Mammary epithelial cell (primary cell): Measurements from ENCODE around the gene LRRC37A.
"Not testable (repeated sequence)": the region's sequence is repeated elsewhere in the genome, so short reads cannot be mapped to it uniquely, and the experiment has no call there.

Source experiments
- EZH2 ChIP-seq: IDR thresholded peaks from 2 replicates; pipeline ENCODE4 v1.6.1; 2012; ENCODE audit warnings: low read length, inconsistent platforms, borderline replicate concordance
- TF ChIP-seq, protein P1 (sequence below), 2 donors: IDR thresholded peaks in 1 of 2; conservative IDR thresholded peaks in 1 of 2; 2 replicates each; pipeline ENCODE4 v1.5.1; 2011 to 2012; ENCODE audit warnings: inconsistent platforms in 2 of 2, low read length in 2 of 2, mild to moderate bottlenecking in 2 of 2, control low read depth in 1 of 2, low read depth in 1 of 2; ENCODE audit not compliant: insufficient read depth in 1 of 2; ENCODE audit errors: extremely low read depth in 1 of 2

DNA sequence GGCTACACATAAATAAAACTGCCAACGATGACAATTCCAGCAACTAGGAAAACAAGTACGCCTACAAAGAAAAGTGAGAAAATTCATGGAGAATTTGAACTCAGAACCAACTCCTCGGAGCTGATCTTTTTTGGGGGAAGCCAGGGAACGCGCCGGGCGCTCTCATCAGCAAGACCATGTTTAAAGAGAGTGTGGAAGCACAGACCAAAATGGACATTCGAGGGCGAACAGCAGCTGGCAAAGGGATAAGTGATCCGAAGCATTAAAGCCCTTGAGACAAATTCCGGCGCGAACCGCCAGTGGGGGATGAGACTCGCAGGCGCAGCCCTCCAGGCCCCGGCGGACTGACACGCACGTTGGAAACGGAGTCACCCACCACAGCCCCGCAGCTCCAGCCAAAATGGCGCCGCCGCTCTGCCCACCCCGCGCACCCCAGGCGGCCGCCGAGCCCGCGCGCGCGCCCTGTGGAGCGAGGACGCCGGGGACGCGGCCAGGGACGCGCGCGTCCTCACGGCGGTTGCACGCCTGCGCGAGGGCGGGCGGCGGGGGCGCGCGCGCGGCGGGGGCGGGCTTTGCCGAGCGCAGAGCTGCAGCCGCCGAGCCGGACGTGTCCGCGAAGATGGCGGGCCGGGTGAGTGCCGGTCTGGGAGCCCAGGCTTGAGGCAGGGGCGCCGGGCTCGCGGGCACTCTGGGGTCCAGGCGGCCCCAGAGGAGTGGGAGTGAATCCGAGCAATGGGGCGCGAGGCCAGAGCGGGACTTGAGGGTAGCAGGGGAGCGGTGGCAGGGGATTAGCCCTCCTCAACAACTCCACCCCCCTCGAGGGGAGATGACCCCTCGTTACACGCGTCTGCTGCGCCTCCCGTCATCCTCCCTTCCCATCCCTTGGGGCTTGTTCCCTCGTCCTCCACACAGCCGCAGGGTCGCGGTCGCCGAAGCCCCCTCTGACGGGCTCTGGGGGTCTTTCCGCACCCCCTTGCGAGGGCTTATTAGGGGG, 77.6 kb downstream of the LRRC37A start:
- TF ChIP-seq, protein P1, sequence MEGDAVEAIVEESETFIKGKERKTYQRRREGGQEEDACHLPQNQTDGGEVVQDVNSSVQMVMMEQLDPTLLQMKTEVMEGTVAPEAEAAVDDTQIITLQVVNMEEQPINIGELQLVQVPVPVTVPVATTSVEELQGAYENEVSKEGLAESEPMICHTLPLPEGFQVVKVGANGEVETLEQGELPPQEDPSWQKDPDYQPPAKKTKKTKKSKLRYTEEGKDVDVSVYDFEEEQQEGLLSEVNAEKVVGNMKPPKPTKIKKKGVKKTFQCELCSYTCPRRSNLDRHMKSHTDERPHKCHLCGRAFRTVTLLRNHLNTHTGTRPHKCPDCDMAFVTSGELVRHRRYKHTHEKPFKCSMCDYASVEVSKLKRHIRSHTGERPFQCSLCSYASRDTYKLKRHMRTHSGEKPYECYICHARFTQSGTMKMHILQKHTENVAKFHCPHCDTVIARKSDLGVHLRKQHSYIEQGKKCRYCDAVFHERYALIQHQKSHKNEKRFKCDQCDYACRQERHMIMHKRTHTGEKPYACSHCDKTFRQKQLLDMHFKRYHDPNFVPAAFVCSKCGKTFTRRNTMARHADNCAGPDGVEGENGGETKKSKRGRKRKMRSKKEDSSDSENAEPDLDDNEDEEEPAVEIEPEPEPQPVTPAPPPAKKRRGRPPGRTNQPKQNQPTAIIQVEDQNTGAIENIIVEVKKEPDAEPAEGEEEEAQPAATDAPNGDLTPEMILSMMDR (conservative IDR thresholded peaks at IDR 0.05 in 1 of 2, IDR thresholded peaks at IDR 0.05 in 1 of 2; ENCODE audit: extremely low read depth in 1 of 2, insufficient read depth in 1 of 2, low read depth in 1 of 2, low read length in 2 of 2), result not testable (repeated sequence)
- not testable (repeated sequence) for TF ChIP-seq EZH2
